Neuronal stem cell (in vitro differentiated cells): Measurements from ENCODE around the gene ZNF473.
A peak's percentile ranks its signal among the peaks of the same experiment; 100 is the strongest.

Experiments used
- DNase-seq: peaks from one replicate; pipeline ENCODE4 v3.0.0-alpha.2; 2013; ENCODE audit warnings: low spot score
- H2AFZ ChIP-seq: one replicate; pipeline ENCODE4 v1.6.1; 2013; ENCODE audit warnings: mild to moderate bottlenecking, low read length, inconsistent platforms
- H2AK5ac ChIP-seq: 2 replicates; pipeline ENCODE4 v1.6.1; 2013; ENCODE audit warnings: low read depth, mild to moderate bottlenecking, inconsistent platforms, low read length, moderate library complexity, mixed read lengths
- H2BK120ac ChIP-seq: 2 replicates; pipeline ENCODE4 v1.6.1; 2013; ENCODE audit warnings: low read depth, mild to moderate bottlenecking, inconsistent platforms, low read length, moderate library complexity, mixed read lengths
- H2BK12ac ChIP-seq: one replicate; pipeline ENCODE4 v1.6.1; 2013; ENCODE audit warnings: low read length, inconsistent platforms
- H2BK15ac ChIP-seq: 2 replicates; pipeline ENCODE4 v1.6.1; 2013; ENCODE audit warnings: mild to moderate bottlenecking, low read length, inconsistent platforms, mixed read lengths
- H2BK5ac ChIP-seq: one replicate; pipeline ENCODE4 v1.6.1; 2013; ENCODE audit warnings: inconsistent platforms, mild to moderate bottlenecking, low read length, moderate library complexity
- H3K14ac ChIP-seq: one replicate; pipeline ENCODE4 v1.6.1; 2013; ENCODE audit warnings: low read length, inconsistent platforms
- H3K18ac ChIP-seq: 2 replicates; pipeline ENCODE4 v1.6.1; 2013; ENCODE audit warnings: low read length, inconsistent platforms
- H3K23ac ChIP-seq: 2 replicates; pipeline ENCODE4 v1.6.1; 2013; ENCODE audit warnings: low read depth, mild to moderate bottlenecking, mixed read lengths, low read length, inconsistent platforms; ENCODE audit not compliant: poor library complexity
- H3K27ac ChIP-seq: replicated peaks from 3 replicates; pipeline ENCODE4 v1.5.1; 2013; ENCODE audit warnings: low read length, inconsistent platforms
- H3K27me3 ChIP-seq, 3 experiments: 2 replicates each; pipeline ENCODE4 v1.6.1; 2013; ENCODE audit warnings: low read length in 3 of 3, mild to moderate bottlenecking in 2 of 3, inconsistent platforms in 1 of 3, low read depth in 1 of 3, mixed read lengths in 1 of 3, moderate library complexity in 1 of 3; ENCODE audit not compliant: control insufficient read depth in 3 of 3, insufficient read depth in 3 of 3
- H3K36me3 ChIP-seq, 2 donors: replicated peaks in 1 of 2; 2 replicates each; pipeline ENCODE4 v1.6.1; 2013; ENCODE audit warnings: low read length in 2 of 2; ENCODE audit not compliant: control insufficient read depth in 2 of 2, insufficient read depth in 2 of 2
- H3K4ac ChIP-seq: 2 replicates; pipeline ENCODE4 v1.6.1; 2013; ENCODE audit warnings: inconsistent platforms, mild to moderate bottlenecking, low read length, moderate library complexity
- H3K4me1 ChIP-seq, 2 donors: 1 replicate in 1 of 2; 2 replicates in 1 of 2; pipeline ENCODE4 v1.6.1; 2013; ENCODE audit warnings: low read length in 2 of 2, low read depth in 1 of 2; ENCODE audit not compliant: control insufficient read depth in 2 of 2, insufficient read depth in 1 of 2
- H3K4me2 ChIP-seq: one replicate; pipeline ENCODE4 v1.6.1; 2013; ENCODE audit warnings: mild to moderate bottlenecking, low read length, inconsistent platforms; ENCODE audit not compliant: insufficient read depth, poor library complexity, severe bottlenecking
- H3K4me3 ChIP-seq, 2 donors: 2 replicates each; pipeline ENCODE4 v1.5.1; 2013; ENCODE audit warnings: low read length in 2 of 2, mild to moderate bottlenecking in 2 of 2, inconsistent platforms in 1 of 2, moderate library complexity in 1 of 2
- H3K79me1 ChIP-seq: one replicate; pipeline ENCODE4 v1.6.1; 2013; ENCODE audit warnings: low read depth, mild to moderate bottlenecking, inconsistent platforms, low read length, moderate library complexity
- H3K9ac ChIP-seq: one replicate; pipeline ENCODE4 v1.6.1; 2013; ENCODE audit warnings: mild to moderate bottlenecking, low read depth, low read length, inconsistent platforms; ENCODE audit not compliant: poor library complexity
- H3K9me3 ChIP-seq, 2 donors: replicated peaks in 1 of 2; 2 replicates each; pipeline versions ENCODE3 to v1.6.1; 2013; ENCODE audit warnings: low read length in 2 of 2, mild to moderate bottlenecking in 2 of 2, inconsistent platforms in 1 of 2, low read depth in 1 of 2, mixed read lengths in 1 of 2, moderate library complexity in 1 of 2; ENCODE audit not compliant: control insufficient read depth in 2 of 2, insufficient read depth in 1 of 2
- H4K8ac ChIP-seq: one replicate; pipeline ENCODE4 v1.6.1; 2013; ENCODE audit warnings: low read depth, mild to moderate bottlenecking, inconsistent platforms, low read length, moderate library complexity
- H4K91ac ChIP-seq: one replicate; pipeline ENCODE4 v1.6.1; 2013; ENCODE audit warnings: low read length, low read depth, mild to moderate bottlenecking, inconsistent platforms; ENCODE audit not compliant: poor library complexity
- WGBS, 2 donors: extraction: QIAGEN DNeasy Blood & Tissue Kit; methylation state at CpG; one replicate each; pipeline ENCODE4 v1.1.7; 2013; ENCODE audit warnings: missing lambda C conversion rate in 2 of 2, mixed read lengths in 1 of 2; ENCODE audit not compliant: insufficient read length in 2 of 2, insufficient replicate concordance in 1 of 2; ENCODE audit errors: extremely low coverage in 2 of 2; 5-methylcytosine and 5-hydroxymethylcytosine counted together

Gene ZNF473

DNA sequence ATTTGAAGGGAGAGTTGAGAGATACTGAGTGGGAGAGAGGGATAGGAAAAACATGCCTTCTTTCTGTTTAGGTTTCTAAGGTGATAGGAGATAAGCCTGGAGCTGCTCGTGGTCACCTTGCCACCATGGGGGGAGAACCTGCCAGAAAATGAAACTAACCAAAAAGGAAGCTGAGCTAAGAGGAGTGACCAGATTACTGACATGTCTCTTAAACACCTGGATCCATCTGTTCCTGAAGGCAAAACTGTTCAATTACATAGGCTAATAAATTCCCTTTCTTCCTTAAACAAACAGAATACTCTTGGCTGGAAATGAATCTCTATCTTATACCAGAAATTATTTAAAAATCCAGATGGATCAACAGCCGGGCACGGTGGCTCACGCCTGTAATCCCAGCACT, 27.3 kb downstream of the ZNF473 start:
- Histone ChIP-seq H3K4me2 (no peak overlapping the region), H2BK15ac (no peak overlapping the region), H3K4ac (no peak overlapping the region), H2BK12ac (no peak overlapping the region), H2AK5ac (no peak overlapping the region), H2BK5ac (no peak overlapping the region), H3K4me1 (peaks cover 0 to 2% of the 10 kb centered on the region in 2 donors), H3K9me3 (peaks cover 12 to 23% of the 10 kb centered on the region in 2 donors), H3K36me3 (peaks cover 2 to 14% of the 10 kb centered on the region in 2 donors), H3K23ac (no peak overlapping the region), H2BK120ac (no peak overlapping the region), H3K18ac (no peak overlapping the region), H4K91ac (no peak overlapping the region), H2AFZ (no peak overlapping the region), H4K8ac (no peak overlapping the region), H3K27me3 (no peaks in the 10 kb centered on the region), H3K9ac (no peak overlapping the region), H3K27ac (no peak overlapping the region), H3K14ac (no peak overlapping the region), H3K79me1 (no peaks in the 10 kb centered on the region), H3K4me3 (no peak overlapping the region)
- DNase-seq, result no peak
- no CpG with 5 or more reads among the region's 4 CpGs for WGBS, 2 donors

GRCh38 chr19:50058425-50058824, 32.6 kb downstream of the ZNF473 start:
- H3K4me1 ChIP-seq, result no peaks in the 10 kb centered on the region
- no CpG with 5 or more reads among the region's 2 CpGs for WGBS, 2 donors
- no peak overlapping the region for H2AK5ac ChIP-seq
- no peak overlapping the region for H3K18ac ChIP-seq
- no peak overlapping the region for H4K91ac ChIP-seq
- no peak overlapping the region for H2BK12ac ChIP-seq
- no peak overlapping the region for H3K9ac ChIP-seq
- H3K4me3 ChIP-seq, result no peak overlapping the region
- H3K4me2 ChIP-seq, result no peak overlapping the region
- DNase-seq, result no peak
- peaks cover 24 to 26% of the 10 kb centered on the region in 2 donors for H3K9me3 ChIP-seq
- H3K36me3 ChIP-seq, result no peaks in the 10 kb centered on the region
- H3K14ac ChIP-seq, result no peak overlapping the region
- no peak overlapping the region for H3K23ac ChIP-seq
- H3K27me3 ChIP-seq, result no peaks in the 10 kb centered on the region
- no peak overlapping the region for H2BK120ac ChIP-seq
- H2BK15ac ChIP-seq, result no peak overlapping the region
- no peak overlapping the region for H4K8ac ChIP-seq
- no peak overlapping the region for H2AFZ ChIP-seq
- no peak overlapping the region for H3K27ac ChIP-seq
- H3K79me1 ChIP-seq, result no peaks in the 10 kb centered on the region
- H2BK5ac ChIP-seq, result no peak overlapping the region
- no peak overlapping the region for H3K4ac ChIP-seq

DNA sequence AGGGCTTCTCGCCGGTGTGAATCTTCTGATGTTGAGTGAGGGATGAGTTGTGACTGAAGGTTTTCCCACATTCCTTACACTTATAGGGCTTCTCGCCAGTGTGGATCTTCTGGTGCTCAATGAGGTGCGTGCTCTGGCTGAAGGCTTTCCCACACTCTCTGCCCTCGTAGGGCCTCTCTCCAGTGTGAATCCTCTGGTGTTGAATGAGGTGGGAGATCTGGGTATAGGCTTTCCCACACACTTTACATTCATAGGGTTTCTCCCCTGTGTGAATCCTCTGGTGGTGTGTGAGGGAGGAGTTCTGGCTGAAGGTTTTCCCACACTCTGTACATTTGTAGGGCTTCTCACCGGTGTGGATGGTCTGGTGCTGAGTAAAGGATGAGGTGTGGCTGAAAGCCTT, 33.2 kb downstream of the ZNF473 start:
- no peak overlapping the region for H2BK5ac ChIP-seq
- no peak overlapping the region for H3K4ac ChIP-seq
- no peak overlapping the region for H4K8ac ChIP-seq
- H2BK12ac ChIP-seq, result no peak overlapping the region
- H3K9ac ChIP-seq, result no peak overlapping the region
- no peak overlapping the region for H3K14ac ChIP-seq
- H3K4me2 ChIP-seq, result no peak overlapping the region
- no peak overlapping the region for H2AFZ ChIP-seq
- no peak overlapping the region for H3K27ac ChIP-seq
- DNase-seq, result no peak
- H3K23ac ChIP-seq, result no peak overlapping the region
- H2BK120ac ChIP-seq, result no peak overlapping the region
- no peak overlapping the region for H3K4me3 ChIP-seq
- no CpG with 5 or more reads among the region's 6 CpGs for WGBS, 2 donors
- no peaks in the 10 kb centered on the region for H3K27me3 ChIP-seq
- peaks cover 24 to 26% of the 10 kb centered on the region in 2 donors for H3K9me3 ChIP-seq
- H3K36me3 ChIP-seq, result no peaks in the 10 kb centered on the region
- H4K91ac ChIP-seq, result no peak overlapping the region
- H3K4me1 ChIP-seq, result no peaks in the 10 kb centered on the region
- H3K18ac ChIP-seq, result no peak overlapping the region
- no peak overlapping the region for H2AK5ac ChIP-seq
- H2BK15ac ChIP-seq, result no peak overlapping the region
- no peaks in the 10 kb centered on the region for H3K79me1 ChIP-seq

GRCh38 chr19:50060107-50060506, 34.3 kb downstream of the ZNF473 start:
- Histone ChIP-seq H2BK5ac (no peak overlapping the region), H2AFZ (no peak overlapping the region), H3K14ac (no peak overlapping the region), H2BK120ac (no peak overlapping the region), H3K9ac (no peak overlapping the region), H4K8ac (no peak overlapping the region), H4K91ac (no peak overlapping the region), H3K4me1 (no peaks in the 10 kb centered on the region), H3K9me3 (peaks cover 24 to 26% of the 10 kb centered on the region in 2 donors), H3K4me3 (peak overlapping the region in 1 of 2 donors; percentile 12), H3K27ac (no peak overlapping the region), H2BK15ac (no peak overlapping the region), H2AK5ac (no peak overlapping the region), H3K27me3 (no peaks in the 10 kb centered on the region), H3K4ac (no peak overlapping the region), H3K36me3 (no peaks in the 10 kb centered on the region), H3K4me2 (no peak overlapping the region), H3K23ac (no peak overlapping the region), H2BK12ac (no peak overlapping the region), H3K18ac (no peak overlapping the region), H3K79me1 (no peaks in the 10 kb centered on the region)
- WGBS, 2 donors, result no CpG with 5 or more reads among the region's 15 CpGs
- no peak for DNase-seq
